ENCODE data around the gene SAFB. TPM values are rescaled to one million over a fixed set of nuclear protein-coding genes. Genes with fewer than 3 reads are reported as not detected.

Gene SAFB
- total and polyA plus RNA-seq, 2 experiments from 2014 or later = 50.2 to 75.8 TPM

DNA sequence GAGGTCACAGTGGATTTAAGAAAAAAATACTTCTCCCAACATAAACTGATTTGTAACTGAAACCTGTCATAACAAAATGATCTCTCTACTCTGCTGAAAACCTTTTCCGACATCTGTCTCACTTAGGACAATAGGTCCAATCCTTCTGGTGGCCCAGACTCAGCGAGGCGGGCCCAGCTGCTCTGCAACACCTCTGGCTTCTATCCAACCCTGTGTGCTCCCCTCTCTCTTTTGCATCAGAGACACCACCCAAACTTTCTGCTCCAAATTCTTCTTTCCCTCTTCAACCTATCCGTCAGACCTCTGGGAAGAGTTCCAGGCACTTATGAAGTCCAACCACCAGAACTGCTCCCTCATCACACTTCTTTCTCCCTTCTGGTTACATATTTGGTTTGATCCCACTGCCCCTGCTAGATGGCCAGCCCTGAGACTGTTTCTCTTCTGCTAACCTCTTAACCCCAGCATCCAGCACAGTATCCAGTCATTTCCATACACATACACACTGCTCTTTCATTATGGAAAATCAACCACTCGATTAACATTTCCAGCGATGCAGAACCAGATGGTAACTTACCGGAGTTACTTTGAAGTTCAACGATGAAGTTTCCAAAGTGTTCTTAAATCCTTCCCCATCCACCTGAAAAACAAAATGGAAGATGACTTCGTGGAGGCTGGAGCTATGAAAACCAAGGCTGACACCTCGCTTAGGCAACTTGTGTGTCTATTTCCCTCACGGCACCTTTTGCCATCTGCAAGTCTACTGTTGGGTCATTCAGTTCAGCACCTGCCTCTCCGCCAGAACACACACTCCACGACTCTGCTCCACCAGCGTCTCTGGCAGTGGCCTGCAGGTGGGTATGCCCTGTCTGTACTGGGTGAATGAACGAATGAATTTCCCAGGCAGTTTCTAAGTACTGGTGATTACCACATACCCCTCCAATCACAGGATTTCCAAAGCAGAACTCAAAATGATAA is 9.7 kb upstream of the SAFB start:
- no peaks in the 10 kb centered on the region for H3K9me3 ChIP-seq (ENCODE audit: low read depth)
- WGBS (ENCODE audit: low lambda C conversion rate, missing lambda C conversion rate) = 97% methylated on average over 15 of the region's 15 CpGs
- no peaks in the 10 kb centered on the region for H3K4me1 ChIP-seq (ENCODE audit: insufficient read depth)
- H3K36me3 ChIP-seq (replicated peaks; ENCODE audit: insufficient read depth, low read depth) = no peaks in the 10 kb centered on the region
- peaks cover 5% of the 10 kb centered on the region for H4K20me1 ChIP-seq (ENCODE audit: insufficient read depth, poor library complexity, severe bottlenecking)
- no peaks in the 10 kb centered on the region for H3K27me3 ChIP-seq
- no peak for TF ChIP-seq EZH2 (IDR thresholded peaks at IDR 0.05; ENCODE audit: borderline replicate concordance)
- TF ChIP-seq EZH2phosphoT487 (IDR thresholded peaks at IDR 0.05; ENCODE audit: low read depth, severe bottlenecking, unreplicated experiment) = no peak
- TF ChIP-seq, protein P1, sequence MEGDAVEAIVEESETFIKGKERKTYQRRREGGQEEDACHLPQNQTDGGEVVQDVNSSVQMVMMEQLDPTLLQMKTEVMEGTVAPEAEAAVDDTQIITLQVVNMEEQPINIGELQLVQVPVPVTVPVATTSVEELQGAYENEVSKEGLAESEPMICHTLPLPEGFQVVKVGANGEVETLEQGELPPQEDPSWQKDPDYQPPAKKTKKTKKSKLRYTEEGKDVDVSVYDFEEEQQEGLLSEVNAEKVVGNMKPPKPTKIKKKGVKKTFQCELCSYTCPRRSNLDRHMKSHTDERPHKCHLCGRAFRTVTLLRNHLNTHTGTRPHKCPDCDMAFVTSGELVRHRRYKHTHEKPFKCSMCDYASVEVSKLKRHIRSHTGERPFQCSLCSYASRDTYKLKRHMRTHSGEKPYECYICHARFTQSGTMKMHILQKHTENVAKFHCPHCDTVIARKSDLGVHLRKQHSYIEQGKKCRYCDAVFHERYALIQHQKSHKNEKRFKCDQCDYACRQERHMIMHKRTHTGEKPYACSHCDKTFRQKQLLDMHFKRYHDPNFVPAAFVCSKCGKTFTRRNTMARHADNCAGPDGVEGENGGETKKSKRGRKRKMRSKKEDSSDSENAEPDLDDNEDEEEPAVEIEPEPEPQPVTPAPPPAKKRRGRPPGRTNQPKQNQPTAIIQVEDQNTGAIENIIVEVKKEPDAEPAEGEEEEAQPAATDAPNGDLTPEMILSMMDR (IDR thresholded peaks at IDR 0.05; ENCODE audit: poor library complexity) = no peak
- no peak overlapping the region for H3K4me3 ChIP-seq
- no peak overlapping the region for H3K27ac ChIP-seq
- H3K9me2 ChIP-seq (replicated peaks; ENCODE audit: insufficient read depth) = no peaks in the 10 kb centered on the region
- H3K4me2 ChIP-seq = no peak overlapping the region
- no peak for DNase-seq (ENCODE audit: low spot score)
- H2AFZ ChIP-seq = no peak overlapping the region
- H3K79me2 ChIP-seq = peaks cover 25% of the 10 kb centered on the region

DNA sequence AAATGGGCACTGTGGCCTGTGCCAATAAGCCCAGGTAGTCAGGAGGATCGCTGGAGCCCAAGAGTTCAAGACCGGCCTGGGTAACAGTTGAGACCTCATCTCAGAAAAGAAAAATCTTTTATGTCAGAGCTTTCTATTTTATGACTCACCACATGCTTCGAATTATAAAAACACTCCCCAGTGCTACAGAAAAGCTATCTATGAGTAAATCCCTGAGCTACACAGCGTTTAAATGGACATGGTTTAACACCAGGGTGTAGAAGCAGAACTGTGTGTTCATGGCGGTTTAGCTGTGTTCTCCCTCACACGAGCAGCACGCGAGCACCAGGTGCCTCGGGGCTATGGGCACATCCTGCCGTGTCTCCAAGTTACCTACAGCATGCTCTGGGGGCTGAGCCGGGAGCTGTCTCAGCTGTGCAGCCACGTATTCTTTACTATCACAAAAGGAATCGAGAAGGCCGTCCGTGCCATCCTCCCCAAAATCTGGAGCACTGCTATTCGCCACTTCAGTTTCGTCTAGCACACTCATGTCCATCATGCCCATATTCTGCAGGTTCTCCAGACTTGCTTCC is 7.0 kb upstream of the SAFB start:
- Histone ChIP-seq H3K27me3 (no peaks in the 10 kb centered on the region), H4K20me1 (ENCODE audit: insufficient read depth, poor library complexity, severe bottlenecking) (peaks cover 5% of the 10 kb centered on the region), H3K9me3 (ENCODE audit: low read depth) (no peaks in the 10 kb centered on the region), H3K79me2 (peaks cover 51% of the 10 kb centered on the region), H3K27ac (no peak overlapping the region), H3K4me1 (ENCODE audit: insufficient read depth) (no peaks in the 10 kb centered on the region), H3K4me3 (no peak overlapping the region), H3K9me2 (replicated peaks; ENCODE audit: insufficient read depth) (no peaks in the 10 kb centered on the region), H2AFZ (no peak overlapping the region), H3K36me3 (replicated peaks; ENCODE audit: insufficient read depth, low read depth) (no peaks in the 10 kb centered on the region), H3K4me2 (no peak overlapping the region)
- no peak for TF ChIP-seq EZH2 (IDR thresholded peaks at IDR 0.05; ENCODE audit: borderline replicate concordance)
- no peak for TF ChIP-seq EZH2phosphoT487 (IDR thresholded peaks at IDR 0.05; ENCODE audit: low read depth, severe bottlenecking, unreplicated experiment)
- TF ChIP-seq, protein P1 (IDR thresholded peaks at IDR 0.05; ENCODE audit: poor library complexity) = no peak
- 93% methylated on average over 17 of the region's 17 CpGs for WGBS (ENCODE audit: low lambda C conversion rate, missing lambda C conversion rate)
- DNase-seq (ENCODE audit: low spot score) = no peak

DNA sequence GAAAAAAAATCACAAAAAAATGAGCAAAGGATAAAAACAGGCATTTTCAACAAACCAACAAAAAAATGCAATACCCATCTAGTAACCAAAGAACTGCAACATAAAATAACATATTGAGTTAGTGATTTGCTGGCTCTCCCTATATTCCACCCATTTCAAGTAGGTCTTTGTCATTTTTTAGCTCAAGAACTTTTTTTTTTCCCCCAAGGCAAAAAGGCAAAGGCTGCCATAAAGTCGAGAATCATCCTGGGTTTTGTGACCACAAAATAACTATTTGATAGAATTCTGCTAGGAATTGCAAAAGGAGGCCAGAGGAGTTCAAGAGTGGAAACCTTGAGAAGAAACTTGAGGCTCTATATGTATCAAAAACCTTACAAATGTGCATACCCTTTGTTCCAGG is 5.8 kb upstream of the SAFB start:
- Histone ChIP-seq H3K9me2 (replicated peaks; ENCODE audit: insufficient read depth) (no peaks in the 10 kb centered on the region), H4K20me1 (ENCODE audit: insufficient read depth, poor library complexity, severe bottlenecking) (peaks cover 8% of the 10 kb centered on the region), H3K79me2 (peaks cover 64% of the 10 kb centered on the region), H2AFZ (no peak overlapping the region), H3K36me3 (replicated peaks; ENCODE audit: insufficient read depth, low read depth) (no peaks in the 10 kb centered on the region), H3K4me2 (no peak overlapping the region), H3K27me3 (no peaks in the 10 kb centered on the region), H3K9me3 (ENCODE audit: low read depth) (no peaks in the 10 kb centered on the region), H3K27ac (no peak overlapping the region), H3K4me3 (no peak overlapping the region), H3K4me1 (ENCODE audit: insufficient read depth) (no peaks in the 10 kb centered on the region)
- 100% methylated on average over 1 of the region's 1 CpG for WGBS (ENCODE audit: low lambda C conversion rate, missing lambda C conversion rate)
- DNase-seq (ENCODE audit: low spot score) = no peak
- TF ChIP-seq EZH2 (IDR thresholded peaks at IDR 0.05; ENCODE audit: borderline replicate concordance) (no peak), EZH2phosphoT487 (IDR thresholded peaks at IDR 0.05; ENCODE audit: low read depth, severe bottlenecking, unreplicated experiment) (no peak)
- TF ChIP-seq, protein P1 (IDR thresholded peaks at IDR 0.05; ENCODE audit: poor library complexity) = no peak
